Kidney epithelial cell (primary cell): ENCODE measurements around the gene C3. TPM values are rescaled to one million over a fixed set of nuclear protein-coding genes. Genes with fewer than 3 reads are reported as not detected.
"Not testable (repeated sequence)": the region's sequence is repeated elsewhere in the genome, so short reads cannot be mapped to it uniquely, and the experiment has no call there.

Experiments
- DNase-seq: peaks from one replicate; pipeline ENCODE4 v3.0.0-alpha.2; 2010; ENCODE audit warnings: low read depth
- H3K27me3 ChIP-seq: 2 replicates; pipeline ENCODE4 v1.6.0; 2011; ENCODE audit warnings: low read length; ENCODE audit not compliant: control insufficient read depth, insufficient read depth
- H3K36me3 ChIP-seq: 2 replicates; pipeline ENCODE4 v1.5.1; 2011; ENCODE audit warnings: low read length; ENCODE audit not compliant: control insufficient read depth, insufficient read depth
- H3K4me3 ChIP-seq: 2 replicates; pipeline ENCODE4 v1.5.1; 2011; ENCODE audit warnings: low read depth, mild to moderate bottlenecking, control low read depth, low read length
- CTCF ChIP-seq: IDR thresholded peaks from 2 replicates; pipeline ENCODE4 v1.5.1; 2011; ENCODE audit warnings: mild to moderate bottlenecking, moderate library complexity, low read length, control low read depth, inconsistent platforms; ENCODE audit not compliant: insufficient read depth, poor library complexity, severe bottlenecking
- total RNA-seq: library from RNA; depleted of rRNA; stranded (reverse); fragments of >200 nt; gene quantifications from 2 replicates; pipeline ENCODE4 v1.2.3, GENCODE V29; 2015

Gene C3
- total RNA-seq, 1 donor from 2014 or later, result 58.5 TPM

- Histone ChIP-seq H3K36me3 (no peaks in the 10 kb centered on the region), H3K27me3 (peaks cover 3% of the 10 kb centered on the region), H3K4me3 (no peak overlapping the region)
- DNase-seq, result no peak
- TF ChIP-seq CTCF, result no peak
Measured at GRCh38 chr19:6671960-6672359, 48.5 kb downstream of the C3 start.

- DNase-seq, result no peak
- no peak for TF ChIP-seq CTCF
- H3K4me3 ChIP-seq, result no peak overlapping the region
- no peaks in the 10 kb centered on the region for H3K36me3 ChIP-seq
- H3K27me3 ChIP-seq, result peaks cover 3% of the 10 kb centered on the region
Measured at GRCh38 chr19:6668691-6669090, 51.8 kb downstream of the C3 start.

GRCh38 chr19:6667114-6667627 is 53.3 kb downstream of the C3 start:
- TF ChIP-seq CTCF, result no peak
- H3K4me3 ChIP-seq, result no peak overlapping the region
- DNase-seq, result no peak

GRCh38 chr19:6664916-6665315 is 55.5 kb downstream of the C3 start:
- no peaks in the 10 kb centered on the region for H3K36me3 ChIP-seq

More at GRCh38 chr19:6667114-6667627, 53.3 kb downstream of the C3 start:
- Histone ChIP-seq H3K36me3 (no peaks in the 10 kb centered on the region), H3K27me3 (peaks cover 3% of the 10 kb centered on the region)

GRCh38 chr19:6663236-6664201 is 56.9 kb downstream of the C3 start:
- H3K27me3 ChIP-seq, result peaks cover 20% of the 10 kb centered on the region
- no peak overlapping the region for H3K4me3 ChIP-seq
- DNase-seq, result no peak
- H3K36me3 ChIP-seq, result no peaks in the 10 kb centered on the region
- no peak for TF ChIP-seq CTCF

More at GRCh38 chr19:6664916-6665315, 55.5 kb downstream of the C3 start:
- no peak for TF ChIP-seq CTCF
- Histone ChIP-seq H3K27me3 (peaks cover 14% of the 10 kb centered on the region), H3K4me3 (no peak overlapping the region)
- no peak for DNase-seq

- Histone ChIP-seq H3K36me3 (no peaks in the 10 kb centered on the region), H3K4me3 (no peak overlapping the region), H3K27me3 (peaks cover 23% of the 10 kb centered on the region)
- TF ChIP-seq CTCF, result no peak
- DNase-seq, result no peak
Measured at GRCh38 chr19:6662702-6663101, 57.7 kb downstream of the C3 start.

- H3K4me3 ChIP-seq, DNase-seq, H3K36me3 ChIP-seq: not testable (repeated sequence)
- peaks cover 25% of the 10 kb centered on the region for H3K27me3 ChIP-seq
Measured at GRCh38 chr19:6661509-6662244, 58.8 kb downstream of the C3 start.
